ENCODE measurements around the gene WDR62. TPM values are rescaled to one million over a fixed set of nuclear protein-coding genes. Genes with fewer than 3 reads are reported as not detected.
"Not testable (repeated sequence)": the region's sequence is repeated elsewhere in the genome, so short reads cannot be mapped to it uniquely, and the experiment has no call there.

WDR62 gene
- total RNA-seq, 1 donor from 2014 or later: 28.3 TPM

DNA sequence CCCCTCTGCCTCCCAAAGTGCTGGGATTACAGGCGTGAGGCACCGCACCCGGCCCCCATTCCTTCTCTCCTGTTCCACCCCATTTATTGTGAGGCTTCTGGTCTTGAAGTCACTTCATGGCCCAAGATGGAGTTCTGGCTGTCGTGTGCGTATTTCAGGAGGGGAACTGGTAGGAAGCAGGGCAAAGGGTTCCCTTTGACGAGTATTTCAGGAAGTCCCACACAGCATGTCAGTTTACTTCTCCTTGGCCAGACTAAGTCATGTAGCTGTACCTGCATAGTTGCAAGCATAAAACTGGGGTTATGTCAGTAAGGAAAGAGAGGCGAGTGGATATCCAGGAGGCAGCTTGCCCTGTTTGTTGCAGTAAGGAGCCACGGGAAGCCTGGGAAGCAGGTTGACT lies 10.1 kb downstream of the WDR62 start:
- no peak for ATAC-seq (ENCODE audit: poor library complexity)
- intact Hi-C loops (cut with DNase I): loop anchor here (5.0 kb wide), 1 partner anchor 107 kb away; no protein-coding TSS in a partner anchor
- no peak for DNase-seq

GRCh38 chr19:36067681-36068080 lies 13.0 kb downstream of the WDR62 start:
- intact Hi-C loops (cut with DNase I): no loop called here
- no peak for DNase-seq
- no peak for ATAC-seq (ENCODE audit: poor library complexity)

- DNase-seq; intact Hi-C loops (cut with DNase I); ATAC-seq (ENCODE audit: poor library complexity): not testable (repeated sequence)
Observed at GRCh38 chr19:36068810-36069499, 14.3 kb downstream of the WDR62 start.

- DNase-seq (no peak), ATAC-seq (ENCODE audit: poor library complexity) (no peak)
- intact Hi-C loops (cut with DNase I): no loop called here
Observed at GRCh38 chr19:36072081-36072480, 17.4 kb downstream of the WDR62 start.

DNA sequence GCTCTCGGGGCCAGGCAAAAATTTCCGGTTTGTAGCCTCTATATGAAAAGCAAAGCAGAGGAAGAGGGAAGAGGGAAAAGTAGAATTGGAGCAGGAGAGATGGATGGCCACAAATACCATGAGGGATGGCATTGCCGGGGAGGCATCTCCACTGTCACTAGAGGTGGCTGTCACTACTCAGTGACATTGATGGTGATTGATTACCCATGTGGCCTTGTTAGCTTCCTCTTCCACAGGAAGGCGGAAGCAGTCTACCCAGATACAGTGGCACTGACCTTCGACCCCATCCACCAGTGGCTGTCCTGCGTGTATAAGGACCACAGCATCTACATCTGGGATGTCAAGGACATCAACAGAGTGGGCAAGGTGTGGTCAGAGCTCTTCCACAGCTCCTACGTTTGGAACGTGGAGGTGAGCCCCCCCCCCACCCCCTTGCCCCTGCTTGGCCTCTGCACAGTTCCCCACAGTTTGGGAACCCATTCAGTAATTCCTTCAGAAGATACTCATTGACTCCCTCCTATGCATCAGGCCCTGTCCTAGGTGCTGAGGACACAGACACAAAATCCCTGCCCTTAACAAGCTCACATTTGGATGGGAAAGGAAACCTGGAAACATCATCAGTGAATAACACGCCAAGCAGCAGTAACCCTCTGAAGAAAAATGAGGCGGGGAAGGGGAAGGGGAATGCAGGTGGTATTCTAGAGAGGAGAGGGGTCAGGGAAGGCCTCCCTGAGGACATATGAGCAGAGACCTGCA lies 18.6 kb downstream of the WDR62 start:
- no peak for DNase-seq
- intact Hi-C loops (cut with DNase I): no loop called here
- ATAC-seq (ENCODE audit: poor library complexity): no peak

- intact Hi-C loops (cut with DNase I): no loop called here
- no peak for DNase-seq
- no peak for ATAC-seq (ENCODE audit: poor library complexity)
Observed at GRCh38 chr19:36079389-36079945, 24.8 kb downstream of the WDR62 start.

DNA sequence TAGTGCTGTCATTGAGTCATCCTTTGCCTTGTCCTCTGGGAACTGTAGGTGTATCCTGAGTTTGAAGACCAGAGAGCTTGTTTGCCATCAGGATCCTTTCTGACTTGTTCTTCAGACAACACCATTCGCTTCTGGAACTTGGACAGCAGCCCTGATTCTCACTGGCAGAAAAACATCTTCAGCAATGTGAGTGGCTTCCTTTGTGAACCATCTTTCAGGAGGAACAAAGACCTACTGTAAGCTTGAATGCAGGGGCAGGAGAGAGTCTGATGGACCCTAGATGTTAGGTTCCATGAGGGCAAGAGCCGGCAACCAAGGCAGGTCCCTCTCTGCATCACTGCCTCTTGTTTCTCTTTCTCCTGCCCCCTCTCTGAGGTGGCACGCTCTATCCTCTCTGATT lies 26.7 kb downstream of the WDR62 start:
- intact Hi-C loops (cut with DNase I): no loop called here
- ATAC-seq (ENCODE audit: poor library complexity): no peak
- DNase-seq: no peak

DNA sequence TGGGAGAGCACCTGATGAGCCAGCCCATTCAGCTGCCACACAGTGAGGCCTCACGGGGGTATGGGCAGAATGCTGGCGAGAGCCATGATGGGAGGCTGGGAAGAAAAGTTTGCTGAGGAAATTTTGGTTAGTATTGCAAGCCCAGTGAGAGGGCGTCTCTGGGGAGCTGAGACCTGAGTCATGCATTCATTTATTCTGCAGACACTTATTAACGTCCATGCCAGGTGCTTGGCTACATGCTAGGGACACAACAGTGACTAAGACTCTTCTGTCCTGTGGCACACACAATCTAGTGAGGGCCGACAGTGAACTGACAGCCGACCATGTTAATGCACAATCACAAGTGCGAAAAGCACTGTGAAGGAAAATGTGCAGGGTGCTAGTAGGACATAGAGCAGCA lies 27.2 kb downstream of the WDR62 start:
- DNase-seq (no peak), ATAC-seq (ENCODE audit: poor library complexity) (no peak)
- intact Hi-C loops (cut with DNase I): no loop called here

- intact Hi-C loops (cut with DNase I): no loop called here
- DNase-seq (no peak), ATAC-seq (ENCODE audit: poor library complexity) (no peak)
Observed at GRCh38 chr19:36082916-36083315, 28.2 kb downstream of the WDR62 start.

GRCh38 chr19:36084231-36085009 lies 29.7 kb downstream of the WDR62 start:
- intact Hi-C loops (cut with DNase I): no loop called here
- ATAC-seq (ENCODE audit: poor library complexity) (no peak), DNase-seq (no peak)

DNA sequence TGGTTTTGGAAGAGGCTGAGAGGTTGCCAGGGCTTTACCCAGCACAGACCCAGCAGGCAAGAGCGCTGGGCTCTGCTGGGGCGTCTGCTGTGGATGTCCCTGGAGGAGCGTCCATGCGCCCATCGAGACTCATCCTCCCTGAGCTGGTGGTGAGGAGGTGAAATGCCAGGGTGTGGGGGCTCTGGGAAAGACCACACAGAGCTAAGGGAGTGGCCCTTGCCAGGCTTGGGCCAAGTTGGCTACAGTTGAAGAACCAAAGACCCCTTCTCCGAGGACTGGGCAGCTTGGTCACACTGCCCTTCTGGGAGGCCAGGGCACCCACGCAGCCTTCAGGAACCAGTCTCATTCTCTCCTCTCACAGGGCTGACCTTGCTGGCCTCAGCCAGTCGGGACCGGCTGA lies 31.6 kb downstream of the WDR62 start:
- ATAC-seq (ENCODE audit: poor library complexity) (no peak), DNase-seq (no peak)
- intact Hi-C loops (cut with DNase I): no loop called here

DNA sequence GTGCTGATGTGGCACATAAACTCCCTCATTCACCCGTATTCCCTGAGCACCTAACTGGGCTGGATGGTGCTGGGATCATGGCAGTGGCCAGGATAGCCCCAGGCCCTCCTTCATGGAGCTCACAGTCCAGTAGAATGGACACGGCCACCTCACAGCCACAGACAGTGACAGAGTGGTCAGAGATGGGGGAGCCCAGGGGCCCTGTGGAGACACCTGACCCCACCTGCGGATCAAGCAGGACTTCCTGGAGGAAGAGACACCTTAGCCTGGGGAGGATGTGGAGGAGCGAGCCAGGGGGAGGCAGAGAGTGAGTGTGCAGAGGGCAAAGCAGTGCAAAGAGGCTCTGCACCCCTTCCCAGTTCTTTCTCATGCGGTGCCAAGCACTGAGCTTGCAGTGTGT lies 35.1 kb downstream of the WDR62 start:
- intact Hi-C loops (cut with DNase I): no loop called here
- ATAC-seq (ENCODE audit: poor library complexity): no peak

DNA sequence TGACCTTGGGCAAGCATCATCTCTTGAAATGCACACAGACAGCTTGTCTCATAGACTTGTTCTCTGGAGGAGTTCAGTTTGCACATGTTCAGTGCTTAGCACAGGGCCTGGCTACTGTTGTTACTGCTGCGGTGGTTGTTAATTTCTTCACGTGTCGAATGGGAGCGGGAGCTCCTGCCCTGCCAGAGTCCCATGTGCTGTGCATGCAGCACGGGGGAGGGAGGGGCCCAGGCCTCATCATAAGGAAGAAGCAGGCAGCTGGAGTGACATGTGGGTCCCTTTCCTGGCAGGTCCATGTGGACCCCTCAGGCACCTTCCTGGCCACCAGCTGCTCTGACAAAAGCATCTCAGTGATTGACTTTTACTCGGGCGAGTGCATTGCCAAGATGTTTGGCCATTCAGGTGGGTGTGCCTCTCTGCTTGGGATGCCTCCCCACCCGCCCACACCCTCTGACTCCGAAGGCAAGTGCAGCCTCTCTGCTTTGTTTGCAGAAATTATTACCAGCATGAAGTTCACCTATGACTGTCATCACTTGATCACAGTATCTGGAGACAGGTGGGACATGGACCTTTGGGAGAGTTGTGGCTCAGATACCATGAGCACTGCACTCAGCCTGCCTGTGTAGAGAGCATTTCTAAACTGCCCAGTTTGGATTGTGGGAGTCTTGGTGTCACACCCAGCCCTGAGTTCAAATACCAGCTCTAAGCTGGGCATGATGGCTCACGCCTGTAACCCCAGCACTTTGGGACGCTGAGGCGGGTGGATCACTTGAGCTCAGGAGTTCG lies 36.4 kb downstream of the WDR62 start:
- no peak for DNase-seq
- no peak for ATAC-seq (ENCODE audit: poor library complexity)
- intact Hi-C loops (cut with DNase I): no loop called here

More for the DNA sequence above, 35.1 kb downstream of the WDR62 start:
- DNase-seq: no peak

GRCh38 chr19:36092566-36092965 lies 37.9 kb downstream of the WDR62 start:
- intact Hi-C loops (cut with DNase I): no loop called here
- ATAC-seq (ENCODE audit: poor library complexity): no peak

GRCh38 chr19:36093146-36093662 lies 38.5 kb downstream of the WDR62 start:
- intact Hi-C loops (cut with DNase I): no loop called here
- ATAC-seq (ENCODE audit: poor library complexity): peak; percentile 16
- no peak for DNase-seq

More at GRCh38 chr19:36092566-36092965, 37.9 kb downstream of the WDR62 start:
- DNase-seq: no peak

DNA sequence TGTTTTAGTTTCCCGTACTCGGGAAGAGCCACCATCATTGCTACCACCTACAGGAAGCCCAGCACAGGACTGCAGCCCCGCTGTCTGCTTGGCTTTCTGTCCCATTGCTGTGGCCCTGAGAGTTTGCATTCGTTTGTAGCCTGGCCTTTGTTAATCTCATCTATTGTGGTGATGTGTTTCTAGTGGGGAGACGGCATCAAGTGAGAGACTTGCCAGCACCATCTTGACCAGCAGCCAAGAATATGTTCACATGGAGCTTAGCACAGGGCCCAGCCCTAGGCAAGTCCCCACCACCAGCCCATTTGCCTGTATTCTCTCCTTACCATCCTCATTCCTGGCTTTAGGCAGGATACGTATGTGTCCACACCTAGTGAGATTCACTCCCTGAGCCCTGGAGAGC lies 39.0 kb downstream of the WDR62 start:
- DNase-seq: no peak
- peak; percentile 89 for ATAC-seq (ENCODE audit: poor library complexity)
- intact Hi-C loops (cut with DNase I): no loop called here

DNA sequence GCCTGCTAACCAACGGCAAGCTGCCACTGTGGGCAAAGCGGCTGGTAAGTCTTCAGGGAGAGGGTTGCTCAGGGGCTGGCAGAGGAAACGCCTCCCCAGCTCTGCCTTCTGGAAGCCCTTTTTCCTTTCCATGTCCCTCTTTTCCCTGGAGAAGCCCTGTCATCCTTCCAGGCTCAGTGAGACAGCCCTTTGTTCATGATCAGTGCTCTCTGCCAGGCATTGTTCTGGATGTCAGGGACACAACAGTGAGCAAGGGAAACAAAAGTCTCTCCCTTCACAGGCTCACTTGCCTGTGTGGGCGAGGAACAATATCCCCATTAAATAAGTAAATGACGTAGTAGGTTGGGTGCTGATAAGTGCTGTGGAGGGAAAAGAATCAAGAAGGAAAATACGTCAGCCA lies 42.3 kb downstream of the WDR62 start:
- intact Hi-C loops (cut with DNase I): no loop called here
- no peak for ATAC-seq (ENCODE audit: poor library complexity)
- no peak for DNase-seq

- ATAC-seq (ENCODE audit: poor library complexity) (peak; percentile 59), DNase-seq (no peak)
- intact Hi-C loops (cut with DNase I): no loop called here
Observed at GRCh38 chr19:36099166-36099785, 44.6 kb downstream of the WDR62 start.
